ENCODE measurements around the gene WNT8B. TPM values are rescaled to one million over a fixed set of nuclear protein-coding genes. Genes with fewer than 3 reads are reported as not detected.
A peak's percentile ranks its signal among the peaks of the same experiment; 100 is the strongest.

WNT8B gene
- total RNA-seq (2022) (0.14 TPM in 1 of 2 replicates, not detected in the other), Bru-seq, nascent RNA (percentile 4 among the genes with signal in this experiment), BruChase-seq, experiment 1, labeled RNA remaining after a 2-hour chase (percentile 4 among the genes with signal in this experiment), BruChase-seq, experiment 2, labeled RNA remaining after a 6-hour chase (not detected)
- long read RNA-seq, result 0 reads

GRCh38 chr10:100462709-100463108 is at the start of gene WNT8B:
WNT8B (plus strand) TSS chr10:100463009; CDS start chr10:100463169, 160 bp downstream.
- H3K27me3 ChIP-seq (replicated peaks; ENCODE audit: control insufficient read depth, insufficient read depth, low read length), result no peaks in the 10 kb centered on the region
- BruUV-seq (replicated peaks), result no TSS peak
- no peak for DNase-seq
- H3K4me1 Mint-ChIP-seq (ENCODE audit: low read depth, unreplicated experiment), result no peaks in the 10 kb centered on the region
- no peaks in the 10 kb centered on the region for H3K9me3 Mint-ChIP-seq (ENCODE audit: unreplicated experiment)
- no peak for TF ChIP-seq CTCF (IDR thresholded peaks at IDR 0.05; ENCODE audit: insufficient read depth in 1 of 2, low read depth in 1 of 2, low read length in 1 of 2, severe bottlenecking in 1 of 2, unreplicated experiment in 1 of 2)
- no peaks in the 10 kb centered on the region for H3K36me3 ChIP-seq (ENCODE audit: control insufficient read depth, insufficient read depth, low read length)
- no peaks in the 10 kb centered on the region for H3K9me3 ChIP-seq
- POLR2A ChIA-PET, result no interaction called here
- H3K36me3 Mint-ChIP-seq (ENCODE audit: insufficient read depth, unreplicated experiment), result no peaks in the 10 kb centered on the region
- no peaks in the 10 kb centered on the region for H3K4me1 ChIP-seq
- H3K4me3 ChIP-seq (ENCODE audit: low read depth, low read length), result no peak within 1 kb of the TSS
- H3K4me3 Mint-ChIP-seq (ENCODE audit: unreplicated experiment), result no peak within 1 kb of the TSS
- CTCF ChIA-PET, result no interaction called here
- peaks cover 36% of the 10 kb centered on the region for H3K27me3 Mint-ChIP-seq (ENCODE audit: insufficient read depth, unreplicated experiment)
- intact Hi-C loops (cut with micrococcal nuclease; ENCODE audit: unreplicated experiment), result no loop called here
- H3K27ac Mint-ChIP-seq (ENCODE audit: unreplicated experiment), result no peak within 1 kb of the TSS

GRCh38 chr10:100413173-100413572 is 49.6 kb upstream of the WNT8B start:
- Histone ChIP-seq H3K4me1 (no peaks in the 10 kb centered on the region), H3K36me3 (ENCODE audit: control insufficient read depth, insufficient read depth, low read length) (no peaks in the 10 kb centered on the region), H3K4me3 (ENCODE audit: low read depth, low read length) (no peak overlapping the region), H3K27me3 (replicated peaks; ENCODE audit: control insufficient read depth, insufficient read depth, low read length) (no peaks in the 10 kb centered on the region), H3K9me3 (no peaks in the 10 kb centered on the region)
- BruUV-seq (replicated peaks), result no TSS peak
- H3K9me3 Mint-ChIP-seq (ENCODE audit: unreplicated experiment), result no peaks in the 10 kb centered on the region
- no peak overlapping the region for H3K4me3 Mint-ChIP-seq (ENCODE audit: unreplicated experiment)
- no peaks in the 10 kb centered on the region for H3K36me3 Mint-ChIP-seq (ENCODE audit: insufficient read depth, unreplicated experiment)
- H3K27ac Mint-ChIP-seq (ENCODE audit: unreplicated experiment), result no peak overlapping the region
- TF ChIP-seq CTCF (IDR thresholded peaks at IDR 0.05; ENCODE audit: insufficient read depth in 1 of 2, low read depth in 1 of 2, low read length in 1 of 2, severe bottlenecking in 1 of 2, unreplicated experiment in 1 of 2), result no peak
- no peaks in the 10 kb centered on the region for H3K4me1 Mint-ChIP-seq (ENCODE audit: low read depth, unreplicated experiment)
- intact Hi-C loops (cut with micrococcal nuclease; ENCODE audit: unreplicated experiment), result no loop called here
- CTCF ChIA-PET, result interaction anchor here (1.0 kb wide), 1 partner anchor 12 kb away, joined by 3 read pairs; no protein-coding TSS in a partner anchor
- POLR2A ChIA-PET, result no interaction called here
- no peak for DNase-seq
- H3K27me3 Mint-ChIP-seq (ENCODE audit: insufficient read depth, unreplicated experiment), result peaks cover 2% of the 10 kb centered on the region

- H3K9me3 Mint-ChIP-seq (ENCODE audit: unreplicated experiment), result no peaks in the 10 kb centered on the region
- H3K4me3 ChIP-seq (ENCODE audit: low read depth, low read length), result no peak overlapping the region
- no peaks in the 10 kb centered on the region for H3K4me1 Mint-ChIP-seq (ENCODE audit: low read depth, unreplicated experiment)
- DNase-seq, result no peak
- H3K27me3 ChIP-seq (replicated peaks; ENCODE audit: control insufficient read depth, insufficient read depth, low read length), result no peaks in the 10 kb centered on the region
- TF ChIP-seq CTCF (IDR thresholded peaks at IDR 0.05; ENCODE audit: insufficient read depth in 1 of 2, low read depth in 1 of 2, low read length in 1 of 2, severe bottlenecking in 1 of 2, unreplicated experiment in 1 of 2), result no peak
- intact Hi-C loops (cut with micrococcal nuclease; ENCODE audit: unreplicated experiment), result no loop called here
- no peaks in the 10 kb centered on the region for H3K36me3 Mint-ChIP-seq (ENCODE audit: insufficient read depth, unreplicated experiment)
- no peaks in the 10 kb centered on the region for H3K36me3 ChIP-seq (ENCODE audit: control insufficient read depth, insufficient read depth, low read length)
- H3K4me3 Mint-ChIP-seq (ENCODE audit: unreplicated experiment), result no peak overlapping the region
- CTCF ChIA-PET, result no interaction called here
- H3K27ac Mint-ChIP-seq (ENCODE audit: unreplicated experiment), result no peak overlapping the region
- no peaks in the 10 kb centered on the region for H3K9me3 ChIP-seq
- POLR2A ChIA-PET, result no interaction called here
- BruUV-seq (replicated peaks), result no TSS peak
- H3K27me3 Mint-ChIP-seq (ENCODE audit: insufficient read depth, unreplicated experiment), result peaks cover 2% of the 10 kb centered on the region
- H3K4me1 ChIP-seq, result peaks cover 5% of the 10 kb centered on the region; the same call in 1 of the 2 replicates
Measured at GRCh38 chr10:100419911-100420449, 42.8 kb upstream of the WNT8B start.

Data from Caco-2 (cell line).